ENCODE data around the gene SPINT2.

The SPINT2 gene

GRCh38 chr19:38283271-38283670 lies 18.9 kb downstream of the SPINT2 start:
- ChIA-PET POLR2A (no interaction called here), CTCF (no interaction called here)
- TF ChIP-seq FOXK2 (IDR thresholded peaks at IDR 0.05) (no peak), CTBP1 (IDR thresholded peaks at IDR 0.05; ENCODE audit: borderline replicate concordance) (no peak), BHLHE40 (IDR thresholded peaks at IDR 0.05; ENCODE audit: borderline replicate concordance) (no peak), TARDBP (IDR thresholded peaks at IDR 0.05) (no peak), ARNT (IDR thresholded peaks at IDR 0.05) (no peak), ZNF384 (IDR thresholded peaks at IDR 0.05) (no peak), NFRKB (IDR thresholded peaks at IDR 0.05) (no peak), FOXM1 (IDR thresholded peaks at IDR 0.05; ENCODE audit: borderline replicate concordance) (no peak), SUZ12 (IDR thresholded peaks at IDR 0.05) (no peak), FOXA1 (IDR thresholded peaks at IDR 0.05) (no peak)
- TF ChIP-seq, protein P1, sequence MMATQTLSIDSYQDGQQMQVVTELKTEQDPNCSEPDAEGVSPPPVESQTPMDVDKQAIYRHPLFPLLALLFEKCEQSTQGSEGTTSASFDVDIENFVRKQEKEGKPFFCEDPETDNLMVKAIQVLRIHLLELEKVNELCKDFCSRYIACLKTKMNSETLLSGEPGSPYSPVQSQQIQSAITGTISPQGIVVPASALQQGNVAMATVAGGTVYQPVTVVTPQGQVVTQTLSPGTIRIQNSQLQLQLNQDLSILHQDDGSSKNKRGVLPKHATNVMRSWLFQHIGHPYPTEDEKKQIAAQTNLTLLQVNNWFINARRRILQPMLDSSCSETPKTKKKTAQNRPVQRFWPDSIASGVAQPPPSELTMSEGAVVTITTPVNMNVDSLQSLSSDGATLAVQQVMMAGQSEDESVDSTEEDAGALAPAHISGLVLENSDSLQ (IDR thresholded peaks at IDR 0.05), result no peak
- no peak for DNase-seq (ENCODE audit: extremely low spot score)

- DNase-seq (ENCODE audit: extremely low spot score), result no peak
- ChIA-PET POLR2A (no interaction called here), CTCF (interaction anchor here (1.0 kb wide), 1 partner anchor 14 kb away, joined by 3 read pairs; no protein-coding TSS in a partner anchor)
- TF ChIP-seq FOXM1 (IDR thresholded peaks at IDR 0.05; ENCODE audit: borderline replicate concordance) (no peak), ELF4 (IDR thresholded peaks at IDR 0.05) (no peak)
- TF ChIP-seq, protein P1 (IDR thresholded peaks at IDR 0.05), result no peak
These were observed 20.0 kb downstream of the SPINT2 start for GRCh38 chr19:38284422-38284821.

DNA sequence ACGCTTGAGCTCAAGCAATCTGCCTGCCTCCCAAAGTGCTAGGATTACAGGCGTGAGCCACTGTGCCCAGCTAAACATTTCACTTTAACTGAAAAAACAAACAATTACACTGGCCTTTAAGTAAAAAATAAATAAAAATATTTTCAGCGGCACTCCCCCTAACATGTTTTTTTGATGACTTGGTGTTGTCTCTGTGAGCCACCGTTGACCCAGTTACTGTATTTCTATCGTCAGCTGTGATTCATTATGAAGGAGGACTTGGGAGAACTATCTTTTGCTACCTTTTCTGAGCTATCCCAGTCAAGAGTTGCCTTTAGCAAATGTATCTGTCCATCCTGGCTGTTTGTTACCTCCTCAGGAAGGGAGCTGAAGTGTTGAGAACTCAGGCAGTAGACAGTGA lies 21.2 kb downstream of the SPINT2 start:
- POLR2A ChIA-PET, result no interaction called here

DNA sequence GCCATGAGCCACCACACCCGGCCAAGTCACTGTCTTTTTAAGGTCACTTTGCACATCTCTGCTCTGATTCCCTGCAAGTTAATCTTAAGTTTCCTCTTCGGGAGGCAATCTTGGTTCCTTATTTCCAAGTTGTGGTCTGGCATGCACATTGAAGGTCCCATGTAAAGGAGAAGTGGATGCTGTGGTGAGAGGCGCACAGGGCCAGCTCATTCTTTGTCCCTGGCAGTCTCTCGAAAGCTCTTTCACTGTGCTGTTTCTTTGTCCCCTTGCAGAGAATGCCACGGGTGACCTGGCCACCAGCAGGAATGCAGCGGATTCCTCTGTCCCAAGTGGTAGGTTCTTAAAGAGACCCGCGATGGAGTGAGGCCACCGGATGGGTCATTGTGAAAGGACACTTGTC lies 23.2 kb downstream of the SPINT2 start:
- ChIA-PET POLR2A (no interaction called here), CTCF (interaction anchor here (0.6 kb wide), 1 partner anchor 58 kb away, joined by 3 read pairs; no protein-coding TSS in a partner anchor)

More for the DNA sequence above, 21.2 kb downstream of the SPINT2 start:
- no peak for TF ChIP-seq BHLHE40 (IDR thresholded peaks at IDR 0.05; ENCODE audit: borderline replicate concordance)
- CTCF ChIA-PET, result interaction anchor here (1.0 kb wide), 1 partner anchor 16 kb away, joined by 3 read pairs; no protein-coding TSS in a partner anchor
- no peak for DNase-seq (ENCODE audit: extremely low spot score)

GRCh38 chr19:38288123-38288855 lies 23.9 kb downstream of the SPINT2 start:
- ChIA-PET CTCF (no interaction called here), POLR2A (no interaction called here)
- no peak for DNase-seq (ENCODE audit: extremely low spot score)
- TF ChIP-seq ZNF384 (IDR thresholded peaks at IDR 0.05) (no peak), CTBP1 (IDR thresholded peaks at IDR 0.05; ENCODE audit: borderline replicate concordance) (no peak), LEF1 (IDR thresholded peaks at IDR 0.05; ENCODE audit: borderline replicate concordance) (no peak), FOXM1 (IDR thresholded peaks at IDR 0.05; ENCODE audit: borderline replicate concordance) (no peak), NFRKB (IDR thresholded peaks at IDR 0.05) (no peak), ARNT (IDR thresholded peaks at IDR 0.05) (no peak), BHLHE40 (IDR thresholded peaks at IDR 0.05; ENCODE audit: borderline replicate concordance) (no peak), ELF4 (IDR thresholded peaks at IDR 0.05) (no peak), FOXA1 (IDR thresholded peaks at IDR 0.05) (no peak), HDGF (IDR thresholded peaks at IDR 0.05; ENCODE audit: borderline replicate concordance) (no peak), SP1 (IDR thresholded peaks at IDR 0.05) (no peak), L3MBTL2 (conservative IDR thresholded peaks at IDR 0.05) (no peak), SUZ12 (IDR thresholded peaks at IDR 0.05) (no peak)

More for the DNA sequence above, 23.2 kb downstream of the SPINT2 start:
- DNase-seq (ENCODE audit: extremely low spot score), result no peak
- TF ChIP-seq FOXM1 (IDR thresholded peaks at IDR 0.05; ENCODE audit: borderline replicate concordance), result no peak
- no peak for TF ChIP-seq ELF4 (IDR thresholded peaks at IDR 0.05)
- no peak for TF ChIP-seq ARNT (IDR thresholded peaks at IDR 0.05)
- no peak for TF ChIP-seq SP1 (IDR thresholded peaks at IDR 0.05)
- TF ChIP-seq L3MBTL2 (conservative IDR thresholded peaks at IDR 0.05), result no peak
- TF ChIP-seq NFRKB (IDR thresholded peaks at IDR 0.05), result no peak
- TF ChIP-seq ZNF384 (IDR thresholded peaks at IDR 0.05), result no peak
- no peak for TF ChIP-seq SUZ12 (IDR thresholded peaks at IDR 0.05)
- no peak for TF ChIP-seq BHLHE40 (IDR thresholded peaks at IDR 0.05; ENCODE audit: borderline replicate concordance)
- no peak for TF ChIP-seq LEF1 (IDR thresholded peaks at IDR 0.05; ENCODE audit: borderline replicate concordance)
- TF ChIP-seq TARDBP (IDR thresholded peaks at IDR 0.05), result no peak
- TF ChIP-seq CTBP1 (IDR thresholded peaks at IDR 0.05; ENCODE audit: borderline replicate concordance), result no peak
- no peak for TF ChIP-seq FOXA1 (IDR thresholded peaks at IDR 0.05)

- TF ChIP-seq NFRKB (IDR thresholded peaks at IDR 0.05), result no peak
- TF ChIP-seq SP1 (IDR thresholded peaks at IDR 0.05), result no peak
These were observed 25.6 kb downstream of the SPINT2 start for GRCh38 chr19:38289955-38290354.

DNA sequence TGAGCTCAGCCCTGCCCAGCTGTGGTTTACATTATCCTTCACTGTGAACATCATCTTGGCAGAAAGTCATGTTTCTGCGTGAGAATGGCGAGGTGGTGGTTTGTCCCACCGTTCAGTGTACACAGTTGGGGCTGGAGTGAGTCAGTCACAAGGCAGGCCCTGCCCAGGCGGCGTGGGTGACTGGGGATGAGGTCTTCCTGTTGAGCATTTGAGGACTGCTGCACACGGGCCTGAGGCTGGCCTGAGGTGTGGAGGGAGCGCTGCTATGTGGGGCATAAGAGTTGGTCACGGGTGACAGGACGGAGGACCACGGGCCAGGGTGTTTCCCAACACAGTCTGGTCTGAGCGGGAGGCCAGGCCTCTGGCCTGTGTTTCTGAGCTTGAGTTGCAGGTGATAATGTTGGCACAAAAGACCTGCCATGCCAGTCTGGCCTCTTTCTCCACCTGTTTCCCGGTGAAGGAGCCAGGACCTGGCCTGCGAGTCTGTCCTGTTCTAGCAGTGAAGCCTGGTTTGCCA lies 26.3 kb downstream of the SPINT2 start:
- POLR2A ChIA-PET, result no interaction called here
- DNase-seq (ENCODE audit: extremely low spot score), result no peak
- TF ChIP-seq ZNF384 (IDR thresholded peaks at IDR 0.05) (no peak), BHLHE40 (IDR thresholded peaks at IDR 0.05; ENCODE audit: borderline replicate concordance) (no peak), FOXK2 (IDR thresholded peaks at IDR 0.05) (no peak), NFRKB (IDR thresholded peaks at IDR 0.05) (no peak), SUZ12 (IDR thresholded peaks at IDR 0.05) (no peak), FOXM1 (IDR thresholded peaks at IDR 0.05; ENCODE audit: borderline replicate concordance) (no peak), FOXA1 (IDR thresholded peaks at IDR 0.05) (no peak)
- CTCF ChIA-PET, result no interaction called here

More at GRCh38 chr19:38289955-38290354, 25.6 kb downstream of the SPINT2 start:
- no peak for DNase-seq (ENCODE audit: extremely low spot score)
- POLR2A ChIA-PET, result no interaction called here
- CTCF ChIA-PET, result no interaction called here
